NB4 (cell line): Measurements from ENCODE around the gene IL22.
A peak's percentile ranks its signal among the peaks of the same experiment; 100 is the strongest.

ENCODE experiments used
- DNase-seq: peaks from one replicate; pipeline ENCODE4 v3.0.0; 2010; ENCODE audit warnings: low read depth
- H3K4me3 ChIP-seq: one replicate; pipeline ENCODE4 v1.5.1; 2011; ENCODE audit warnings: mild to moderate bottlenecking, low read depth, low read length, moderate library complexity
- CTCF ChIP-seq: IDR thresholded peaks from one replicate; pipeline ENCODE4 v1.5.1; 2012; ENCODE audit warnings: low read depth, low read length
- MAX ChIP-seq: IDR thresholded peaks from 2 replicates; pipeline ENCODE4 v1.6.1; 2011; ENCODE audit warnings: low read depth, low read length
- MYC ChIP-seq: IDR thresholded peaks from 2 replicates; pipeline ENCODE4 v1.6.1; 2011; ENCODE audit warnings: low read depth, low read length
- POLR2A ChIP-seq: IDR thresholded peaks from 2 replicates; pipeline ENCODE4 v1.6.1; 2011; ENCODE audit warnings: mild to moderate bottlenecking; ENCODE audit not compliant: insufficient read length; ENCODE audit errors: extremely low read depth

Gene IL22

GRCh38 chr12:68269779-68270178 lies 16.4 kb upstream of the IL22 start:
- H3K4me3 ChIP-seq = no peak overlapping the region
- TF ChIP-seq POLR2A (no peak), MAX (no peak), MYC (no peak), CTCF (no peak)
- no peak for DNase-seq

- DNase-seq = no peak
- no peak overlapping the region for H3K4me3 ChIP-seq
- TF ChIP-seq MYC (no peak), MAX (no peak), POLR2A (no peak), CTCF (no peak)
Observed at GRCh38 chr12:68268967-68269366, 15.6 kb upstream of the IL22 start.

- DNase-seq = peak; percentile 10
- TF ChIP-seq MYC = no peak
- no peak for TF ChIP-seq MAX
- H3K4me3 ChIP-seq = no peak overlapping the region
Observed at GRCh38 chr12:68267892-68268396, 14.5 kb upstream of the IL22 start.

DNA sequence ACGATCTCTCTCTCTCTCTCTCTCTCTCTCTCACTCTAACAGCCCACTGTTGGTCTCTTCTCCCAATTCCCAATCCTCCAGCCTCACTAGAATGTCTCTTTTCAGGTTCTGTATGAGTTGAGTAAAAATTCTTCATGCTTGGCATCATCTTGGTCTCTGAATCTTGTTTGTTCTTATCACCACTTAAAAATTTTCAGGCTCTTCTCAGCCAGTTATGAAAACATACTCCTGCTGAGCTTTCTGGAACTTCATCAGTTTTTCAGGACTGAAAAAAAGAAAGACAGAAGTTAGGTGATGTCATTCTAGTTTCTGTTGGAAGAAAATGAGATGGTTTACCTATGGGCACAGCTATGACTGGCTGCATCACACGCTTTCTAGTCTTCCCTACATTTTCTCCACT lies 11.5 kb upstream of the IL22 start:
- DNase-seq = no peak
- TF ChIP-seq MAX (no peak), MYC (no peak), CTCF (no peak), POLR2A (no peak)
- H3K4me3 ChIP-seq = no peak overlapping the region

DNA sequence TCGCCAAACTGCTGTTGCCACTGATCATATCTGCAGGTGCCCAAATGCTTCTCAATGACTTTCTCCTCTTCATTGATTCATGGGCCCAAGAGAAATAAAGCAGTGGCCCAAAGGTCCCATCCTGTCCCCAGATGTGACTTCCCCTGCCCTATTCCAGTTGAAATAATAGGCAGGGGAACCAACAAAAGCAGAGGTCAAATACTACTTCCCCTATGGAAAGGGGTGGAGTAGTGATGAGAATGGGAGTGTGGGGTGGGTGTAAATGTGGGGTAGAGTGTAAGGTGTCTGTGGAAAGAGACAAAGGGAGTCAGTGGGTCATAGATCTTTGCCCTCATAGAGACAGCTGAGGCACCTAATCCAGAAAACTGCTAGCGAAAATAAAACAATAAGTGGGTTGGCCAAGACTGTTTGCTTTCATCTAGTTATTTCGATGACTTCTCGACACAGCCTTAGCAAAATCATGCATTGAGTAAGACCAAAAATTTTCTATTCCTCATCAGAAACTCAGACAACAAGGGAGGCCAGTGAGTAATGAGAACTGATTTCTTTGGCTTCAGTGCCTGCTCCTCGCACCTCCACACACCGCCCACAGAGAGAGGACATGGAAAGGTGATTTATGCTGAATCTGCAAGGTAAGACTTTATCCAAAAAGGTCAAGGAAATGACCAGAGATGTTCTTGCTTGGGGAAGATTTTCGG lies 10.9 kb upstream of the IL22 start:
- TF ChIP-seq MAX = no peak
- no peak for TF ChIP-seq POLR2A
- no peak for TF ChIP-seq CTCF
- TF ChIP-seq MYC = no peak
- no peak for DNase-seq
- no peak overlapping the region for H3K4me3 ChIP-seq

DNA sequence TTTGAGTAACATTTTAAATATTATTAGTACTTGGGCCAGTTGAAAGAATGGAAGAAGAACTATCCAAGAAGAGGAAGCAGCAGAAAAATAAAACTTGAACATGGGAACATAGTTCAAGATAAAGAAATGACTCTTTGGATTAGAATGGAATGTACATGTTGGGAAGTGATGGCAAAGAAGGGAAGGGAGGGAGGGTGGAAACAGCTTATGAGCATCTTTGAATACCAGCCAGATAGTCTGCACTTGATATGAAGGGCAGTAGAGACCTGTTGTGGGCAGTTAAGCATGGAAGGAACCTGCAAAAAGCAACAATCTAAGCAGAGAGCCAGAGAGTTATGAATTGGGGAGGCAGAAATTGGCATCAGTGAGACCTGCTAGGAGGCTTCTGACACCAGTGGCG lies 10.0 kb upstream of the IL22 start:
- no peak for DNase-seq
- TF ChIP-seq MYC (no peak), MAX (no peak), CTCF (no peak), POLR2A (no peak)
- H3K4me3 ChIP-seq = no peak overlapping the region
